CD4-positive, alpha-beta T cell treated with Interleukin-4 for 4 hours (primary cell): ENCODE measurements around the gene CFAP73.
"Not testable (repeated sequence)": the region's sequence is repeated elsewhere in the genome, so short reads cannot be mapped to it uniquely, and the experiment has no call there.

Experiments
- DNase-seq: peaks from one replicate; pipeline ENCODE4 v3.0.0-alpha.2; 2020

CFAP73 gene

DNA sequence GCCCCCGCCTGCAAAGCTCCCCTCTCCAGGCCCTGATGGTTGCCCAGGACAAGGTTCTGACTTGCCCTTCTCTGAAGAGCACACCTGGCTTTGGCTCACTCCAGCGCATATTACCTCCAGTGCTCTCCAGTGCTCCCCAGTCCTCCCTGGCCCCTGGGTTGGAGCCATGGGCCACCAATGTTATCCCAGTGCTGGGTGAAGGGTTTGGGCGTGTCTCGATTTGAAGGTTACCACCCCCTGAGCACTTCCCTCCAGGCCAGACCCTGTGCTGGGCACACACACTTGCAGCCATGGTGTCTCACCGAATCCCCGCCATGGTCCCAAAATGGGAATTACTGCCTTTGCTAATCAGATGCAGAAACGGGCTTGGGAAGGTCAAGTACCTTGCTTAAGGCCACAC lies 47.1 kb downstream of the CFAP73 start:
- DNase-seq = no peak

DNA sequence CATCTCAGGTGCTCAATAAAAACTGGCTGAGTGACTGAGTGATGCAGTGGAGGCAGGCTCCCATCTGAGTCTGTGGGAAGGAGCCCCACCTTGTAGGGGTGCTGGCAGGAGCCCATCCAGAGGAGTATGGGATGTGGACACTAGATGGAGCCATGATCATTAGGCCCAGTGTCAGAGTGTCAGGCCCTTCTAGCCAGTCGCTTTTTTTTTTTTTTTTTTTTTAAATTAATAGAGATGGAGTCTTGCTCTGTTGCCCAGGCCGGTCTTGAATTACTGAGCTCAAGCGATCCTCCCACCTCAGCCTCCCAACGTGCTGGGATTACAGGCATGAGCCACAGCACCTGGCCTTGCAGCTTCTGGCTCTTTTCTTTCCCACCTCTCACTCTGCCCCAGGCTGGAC lies 47.5 kb downstream of the CFAP73 start:
- DNase-seq = peak; percentile 71

DNA sequence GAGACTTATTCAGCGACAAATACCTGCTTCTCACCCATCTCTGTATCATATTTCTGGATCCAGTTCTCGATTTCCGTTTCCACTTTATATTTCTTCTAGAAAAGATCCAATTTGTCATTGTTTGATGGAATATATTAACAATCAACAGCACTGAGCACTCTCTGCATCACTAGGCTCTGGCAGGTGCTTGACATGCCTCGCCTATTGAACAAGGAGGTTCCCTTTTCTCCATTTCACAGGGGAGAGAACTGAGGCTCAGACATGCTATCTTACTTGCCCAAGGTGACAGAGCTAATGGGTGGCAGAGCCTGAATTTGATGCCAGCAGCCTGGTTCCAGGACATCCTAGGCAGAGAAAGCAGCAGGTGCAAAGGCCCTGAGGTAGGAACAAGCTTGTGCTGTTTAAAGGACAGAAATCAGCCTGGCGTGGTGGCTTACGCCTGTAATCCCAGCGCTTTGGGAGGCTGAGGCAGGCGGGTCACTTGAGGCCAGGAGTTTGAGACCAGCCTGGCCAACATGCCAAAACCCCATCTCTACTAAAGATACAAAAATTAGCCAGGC lies 48.1 kb downstream of the CFAP73 start:
- no peak for DNase-seq

DNA sequence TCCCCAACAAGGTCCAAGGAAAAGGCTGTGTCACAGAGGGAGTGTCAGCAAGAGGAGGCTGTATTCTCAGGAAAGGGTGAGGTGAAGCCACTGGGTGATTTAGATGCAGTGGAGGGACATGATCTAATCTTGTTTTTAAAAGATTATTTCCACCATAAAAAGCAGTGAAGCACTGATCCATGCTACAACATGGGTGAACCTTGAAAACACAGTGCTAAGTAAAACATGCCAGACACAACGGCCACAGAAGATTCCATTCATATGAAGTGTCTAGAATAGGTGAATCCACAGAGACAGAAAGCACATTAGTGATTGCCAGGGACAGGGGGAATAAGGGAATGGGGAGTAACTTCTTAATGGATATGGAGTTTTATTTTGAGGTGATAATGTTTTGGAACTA lies 48.8 kb downstream of the CFAP73 start:
- DNase-seq = no peak

DNA sequence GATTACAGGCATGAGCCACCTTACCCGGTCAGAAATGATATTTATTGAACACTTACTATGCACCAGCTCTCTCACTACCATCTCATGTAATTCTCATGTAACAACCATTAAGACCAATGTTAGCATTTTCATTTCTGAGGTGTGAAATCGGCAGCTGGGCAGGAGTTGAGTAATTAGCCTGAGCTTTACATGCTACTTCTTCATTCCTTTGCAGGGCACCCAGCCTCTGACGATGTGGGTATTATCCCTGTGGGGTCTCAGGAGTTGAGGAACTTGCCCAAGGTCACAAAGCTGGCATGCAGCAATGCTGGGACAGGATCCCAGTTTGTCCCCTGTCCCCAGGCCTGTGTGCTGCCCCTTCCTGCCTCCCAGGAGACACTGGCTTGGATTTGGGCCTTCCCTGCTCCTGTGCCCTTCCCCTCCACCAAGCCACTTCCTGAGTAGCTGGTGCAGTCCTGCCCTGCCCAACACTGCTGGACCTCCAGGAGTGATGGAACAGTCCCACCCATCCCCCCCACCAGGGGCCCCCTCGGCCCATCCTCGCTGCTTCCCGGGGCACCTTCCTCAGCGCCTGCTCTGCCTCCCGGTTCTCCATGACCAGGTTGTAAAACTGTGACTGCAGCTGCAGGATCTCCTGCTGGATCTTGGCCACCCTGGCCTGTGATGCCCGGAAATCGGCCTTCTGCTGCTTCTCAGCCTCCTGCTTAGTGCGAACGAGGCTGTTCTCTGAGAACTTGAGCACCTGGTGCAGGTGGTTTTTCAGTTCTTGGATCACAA lies 50.7 kb downstream of the CFAP73 start:
- DNase-seq = no peak

DNA sequence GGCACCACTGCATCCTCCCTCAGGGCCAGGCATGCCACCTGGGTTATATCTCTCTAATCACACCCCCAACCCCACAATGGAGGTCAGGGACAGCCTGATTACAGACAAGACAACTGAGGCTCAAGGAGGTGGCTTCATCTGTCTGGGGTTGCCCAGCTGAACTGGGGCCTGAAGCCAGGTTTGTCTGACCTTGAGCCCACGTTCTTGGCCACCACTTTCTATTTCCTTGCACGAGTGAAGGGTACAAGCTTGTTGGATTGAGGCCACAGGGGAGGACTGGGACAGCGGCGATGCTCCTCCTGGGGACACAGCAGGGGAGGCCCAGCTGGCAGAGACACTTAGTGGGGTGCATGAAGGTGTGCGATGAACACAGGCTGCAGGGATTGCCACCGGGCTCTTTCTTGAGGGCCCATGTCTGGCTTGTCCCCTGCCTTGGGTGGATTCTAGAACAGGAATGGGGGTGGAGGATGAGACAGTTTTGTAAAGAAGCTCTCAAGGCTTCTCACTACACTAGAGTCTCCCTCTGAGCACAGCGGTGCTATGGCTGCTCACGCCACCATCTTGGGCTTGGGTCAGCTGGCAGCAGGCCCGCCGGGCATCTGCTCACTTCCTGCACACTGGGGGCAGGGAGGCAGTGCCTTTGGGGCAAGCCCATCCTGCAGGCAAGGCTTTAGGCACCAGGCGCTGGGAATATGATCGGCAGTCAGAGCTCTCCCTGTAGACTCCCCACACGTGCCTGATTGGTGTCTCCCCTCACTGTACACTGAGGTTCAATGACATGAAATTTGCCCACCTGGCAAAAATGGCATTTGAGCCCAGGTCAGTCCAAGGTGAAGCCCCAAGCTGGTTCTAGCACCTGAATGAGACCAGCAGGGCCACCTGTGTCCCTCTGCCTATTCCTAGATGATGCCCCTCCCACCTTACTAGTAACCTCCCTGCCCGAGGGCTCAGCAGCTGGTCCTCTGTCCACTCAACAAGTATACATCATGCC lies 52.0 kb downstream of the CFAP73 start:
- DNase-seq = no peak

DNA sequence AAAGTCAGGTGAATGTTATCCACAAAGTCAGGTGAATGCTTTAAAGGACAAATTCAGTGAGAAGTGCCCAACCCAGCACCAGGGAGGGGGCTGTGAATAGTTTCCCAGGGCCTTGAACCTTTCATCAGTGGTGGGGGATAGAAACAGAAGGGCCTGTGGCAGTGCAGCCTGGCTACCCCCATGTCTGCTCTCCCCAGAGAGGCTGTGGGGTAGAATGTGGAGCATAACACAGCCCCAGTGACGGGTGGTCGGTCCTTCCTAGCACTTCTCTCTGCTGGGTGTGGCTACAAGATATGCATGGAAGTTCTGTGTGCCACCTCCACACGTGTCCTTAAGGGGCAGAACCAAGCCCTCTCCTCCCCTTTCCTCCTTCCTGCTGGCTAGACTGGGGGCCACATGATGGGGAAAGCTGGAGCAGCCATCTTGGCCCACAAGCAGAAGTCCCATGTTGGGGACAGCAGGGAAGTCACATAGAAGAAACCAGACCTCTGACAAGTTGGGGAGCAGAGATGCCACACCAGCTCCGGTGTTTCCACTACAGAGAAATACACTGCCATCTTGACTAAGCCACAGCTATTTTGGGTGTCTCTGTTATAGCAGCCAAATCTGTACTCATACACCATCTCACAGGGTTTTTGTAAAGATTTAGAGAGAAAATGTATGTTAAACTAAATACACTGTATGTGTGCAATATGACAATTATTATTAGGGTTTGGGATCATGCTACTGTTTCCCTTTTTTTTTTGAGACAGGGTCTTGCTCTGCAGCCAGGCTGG lies 53.0 kb downstream of the CFAP73 start:
- no peak for DNase-seq

DNA sequence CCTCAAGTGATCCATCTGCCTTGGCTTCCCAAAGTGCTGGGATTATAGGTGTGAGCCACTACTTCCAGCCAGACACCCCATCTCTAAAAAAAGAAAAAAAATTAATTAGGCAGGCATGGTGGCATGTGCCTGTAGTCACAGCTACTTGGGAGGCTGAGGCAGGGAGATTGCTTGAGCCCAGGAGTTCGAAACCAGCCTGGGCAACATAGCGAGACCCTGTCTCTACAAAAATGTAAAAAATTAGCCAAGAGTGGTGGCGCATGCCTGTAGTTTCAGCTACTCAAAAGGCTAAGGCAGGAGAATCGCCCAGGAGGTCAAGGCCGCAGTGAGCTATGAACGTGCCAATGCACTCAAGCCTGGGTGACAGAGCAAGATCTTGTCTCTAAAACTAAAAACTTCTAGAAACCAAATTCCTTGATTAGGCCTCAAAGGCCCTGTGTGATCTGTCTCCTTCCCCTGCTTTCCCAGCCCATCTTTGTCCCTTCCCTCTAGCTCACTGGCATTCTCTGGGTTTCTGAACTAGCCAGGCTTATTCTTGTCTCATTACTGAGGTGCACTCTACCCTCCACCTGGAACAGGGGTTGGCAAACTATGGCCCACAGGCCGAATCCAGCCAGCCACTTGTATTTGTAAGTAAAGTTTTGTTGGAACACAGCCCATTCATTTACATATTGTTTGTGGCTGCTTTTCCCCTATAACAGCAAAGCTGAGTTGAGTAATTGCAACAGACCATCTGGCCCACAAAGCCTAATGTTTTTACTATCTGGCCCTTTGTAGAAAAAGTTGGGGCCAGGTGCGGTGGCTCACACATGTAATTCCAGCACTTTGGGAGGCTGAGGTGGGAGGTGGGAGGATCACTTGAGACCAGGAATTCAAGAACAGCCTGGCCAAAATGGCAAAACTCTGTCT lies 54.6 kb downstream of the CFAP73 start:
- no peak for DNase-seq

DNA sequence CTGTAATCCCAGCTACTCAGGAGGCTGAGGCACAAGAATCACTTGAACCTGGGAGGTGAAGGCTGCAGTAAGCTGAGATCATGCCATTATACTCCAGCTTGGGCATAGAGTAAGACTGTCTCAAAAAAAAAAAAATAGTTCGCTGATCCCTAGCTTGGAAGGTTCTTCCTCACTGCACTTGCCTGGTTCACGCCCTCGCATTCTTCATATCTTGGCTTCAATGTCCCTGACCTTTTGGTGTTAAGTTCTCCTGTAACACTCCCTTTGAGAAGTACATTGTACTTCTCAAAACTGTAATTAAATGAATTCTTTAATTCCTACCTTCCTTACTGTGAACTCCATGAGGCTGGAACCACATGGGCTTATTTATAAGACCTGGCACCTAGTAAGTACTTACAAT lies 55.3 kb downstream of the CFAP73 start:
- DNase-seq = no peak

DNA sequence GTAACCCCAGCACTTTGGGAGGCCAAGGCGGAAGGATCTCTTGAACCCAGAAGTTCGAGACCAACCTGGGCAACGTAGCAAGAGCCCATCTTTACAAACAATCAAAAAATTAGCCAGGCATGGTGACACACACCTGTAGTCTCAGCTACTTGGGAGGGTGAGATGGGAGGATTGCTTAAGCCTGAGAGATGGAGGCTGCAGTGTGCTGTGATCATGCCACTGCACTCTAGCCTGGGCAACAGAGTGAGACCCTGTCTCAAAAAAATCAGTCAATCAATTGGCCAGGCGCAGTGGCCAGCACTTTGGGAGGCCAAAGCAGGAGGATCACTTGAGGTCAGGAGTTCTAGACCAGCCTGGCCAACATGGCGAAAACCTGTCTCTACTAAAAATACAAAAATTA lies 57.3 kb downstream of the CFAP73 start:
- DNase-seq = not testable (repeated sequence)

DNA sequence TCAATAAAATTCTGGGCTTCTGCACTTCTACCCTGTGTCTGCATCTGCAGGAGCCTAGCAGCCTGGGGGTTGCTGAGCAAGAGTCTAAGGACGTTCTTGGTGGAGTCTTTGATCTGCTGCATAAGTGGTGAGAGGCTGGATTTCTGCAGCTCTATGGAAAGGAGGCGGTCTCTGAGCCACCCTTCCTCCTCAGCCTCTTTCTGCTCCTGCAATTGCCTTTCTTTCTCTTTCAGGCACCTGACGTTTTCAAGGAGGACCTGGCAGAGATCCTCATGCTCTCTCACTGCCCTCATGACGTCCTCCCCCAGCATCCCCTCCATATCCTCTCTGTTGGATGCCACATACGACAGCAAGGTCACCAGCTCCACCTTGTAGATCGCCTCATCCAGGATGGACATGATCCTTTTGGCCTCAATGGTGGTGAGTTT lies 58.1 kb downstream of the CFAP73 start:
- no peak for DNase-seq

DNA sequence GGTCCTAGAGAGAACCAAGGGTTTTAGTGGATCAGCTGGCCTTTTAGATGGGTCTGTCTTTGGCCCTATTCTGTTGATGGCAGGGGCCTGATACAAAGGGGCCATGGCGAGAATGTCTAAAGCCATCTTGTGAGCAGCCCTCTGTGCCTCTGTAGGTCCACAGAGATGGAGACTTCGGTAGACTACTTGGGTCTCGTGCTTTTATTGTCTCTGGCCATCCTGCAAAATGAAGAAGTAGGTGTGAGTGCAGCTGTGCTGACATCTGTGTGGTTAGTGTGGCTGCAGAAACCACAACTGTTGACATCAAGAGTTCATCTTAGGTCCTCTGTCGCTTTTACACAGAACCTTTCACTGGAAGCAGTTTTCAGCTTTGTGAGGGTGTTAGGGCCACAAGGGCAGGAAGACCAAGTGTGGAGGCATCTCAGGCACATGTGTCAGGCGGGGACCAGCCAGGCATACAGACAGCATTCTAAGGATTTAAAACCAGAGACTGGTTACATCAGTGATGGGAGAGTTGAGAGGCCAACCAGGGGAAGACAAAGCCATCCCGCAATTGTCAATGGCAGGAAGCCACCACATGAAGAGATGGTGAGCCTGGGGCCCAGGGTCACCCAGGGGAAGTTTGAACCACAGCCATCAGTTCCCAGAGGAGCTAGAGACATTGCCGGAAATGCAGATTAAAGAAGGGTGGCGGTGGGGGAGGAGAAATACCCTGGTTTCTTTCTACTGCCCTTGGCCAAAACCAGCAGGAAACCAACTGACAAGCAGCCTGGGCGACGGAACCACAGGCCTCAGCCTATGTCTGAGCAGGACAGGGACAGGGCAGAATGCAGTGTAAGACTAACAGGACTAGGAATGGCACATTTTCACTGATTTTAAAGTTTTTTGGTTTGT lies 58.8 kb downstream of the CFAP73 start:
- DNase-seq = peak; percentile 67
